Measurements from ENCODE around the gene HCN2. TPM values are rescaled to one million over a fixed set of nuclear protein-coding genes. Genes with fewer than 3 reads are reported as not detected.

HCN2 gene
- total RNA-seq, 1 donor from 2014 or later: 5.5 TPM

- H3K4me3 Mint-ChIP-seq (ENCODE audit: unreplicated experiment): no peak overlapping the region
- peaks cover 2% of the 10 kb centered on the region for H3K36me3 Mint-ChIP-seq (ENCODE audit: low read depth, unreplicated experiment)
- Histone ChIP-seq H3K27ac (ENCODE audit: low read depth, low read length) (no peak overlapping the region), H3K4me2 (ENCODE audit: low read length) (no peak overlapping the region), H3K79me2 (ENCODE audit: insufficient read depth, low read length) (peaks cover 23% of the 10 kb centered on the region), H3K4me3 (ENCODE audit: insufficient read depth, low read depth, low read length) (no peak overlapping the region), H2AFZ (ENCODE audit: low read depth, low read length) (no peak overlapping the region), H3K9me3 (ENCODE audit: insufficient read depth, low read depth, low read length) (no peaks in the 10 kb centered on the region), H3K9ac (ENCODE audit: low read length) (no peak overlapping the region), H3K4me1 (ENCODE audit: insufficient read depth, low read length) (no peaks in the 10 kb centered on the region), H4K20me1 (ENCODE audit: insufficient read depth, low read length) (peaks cover 18% of the 10 kb centered on the region), H3K27me3 (ENCODE audit: insufficient read depth, low read length) (no peaks in the 10 kb centered on the region), H3K36me3 (ENCODE audit: insufficient read depth, low read length) (no peaks in the 10 kb centered on the region)
- H3K27me3 Mint-ChIP-seq (ENCODE audit: low read depth, unreplicated experiment): no peaks in the 10 kb centered on the region
- H3K27ac Mint-ChIP-seq (ENCODE audit: unreplicated experiment): no peak overlapping the region
- TF ChIP-seq EZH2 (IDR thresholded peaks at IDR 0.05; ENCODE audit: insufficient read depth, low read length) (no peak), CTCF (IDR thresholded peaks at IDR 0.05; ENCODE audit: insufficient read depth, low read depth, low read length) (no peak)
- DNase-seq (ENCODE audit: low read depth) (no peak), FAIRE-seq (no peak)
- no peaks in the 10 kb centered on the region for H3K9me3 Mint-ChIP-seq (ENCODE audit: unreplicated experiment)
- no peaks in the 10 kb centered on the region for H3K4me1 Mint-ChIP-seq (ENCODE audit: low read depth, unreplicated experiment)
Observed at GRCh38 chr19:648305-648704, 58.6 kb downstream of the HCN2 start.

GRCh38 chr19:648904-649801, 59.5 kb downstream of the HCN2 start:
- H4K20me1 ChIP-seq (ENCODE audit: insufficient read depth, low read length): peaks cover 26% of the 10 kb centered on the region
- Mint-ChIP-seq H3K27ac (ENCODE audit: unreplicated experiment) (no peak overlapping the region), H3K4me1 (ENCODE audit: low read depth, unreplicated experiment) (no peaks in the 10 kb centered on the region), H3K4me3 (ENCODE audit: unreplicated experiment) (no peak overlapping the region), H3K36me3 (ENCODE audit: low read depth, unreplicated experiment) (peaks cover 2% of the 10 kb centered on the region), H3K9me3 (ENCODE audit: unreplicated experiment) (no peaks in the 10 kb centered on the region), H3K27me3 (ENCODE audit: low read depth, unreplicated experiment) (no peaks in the 10 kb centered on the region)
- no peak for TF ChIP-seq CTCF (IDR thresholded peaks at IDR 0.05; ENCODE audit: insufficient read depth, low read depth, low read length)
- TF ChIP-seq EZH2 (IDR thresholded peaks at IDR 0.05; ENCODE audit: insufficient read depth, low read length): no peak
- no peak overlapping the region for H2AFZ ChIP-seq (ENCODE audit: low read depth, low read length)
- no peak for DNase-seq (ENCODE audit: low read depth)
- no peak overlapping the region for H3K4me3 ChIP-seq (ENCODE audit: insufficient read depth, low read depth, low read length)
- FAIRE-seq: no peak
- no peaks in the 10 kb centered on the region for H3K9me3 ChIP-seq (ENCODE audit: insufficient read depth, low read depth, low read length)
- H3K36me3 ChIP-seq (ENCODE audit: insufficient read depth, low read length): peaks cover 2% of the 10 kb centered on the region
- no peaks in the 10 kb centered on the region for H3K4me1 ChIP-seq (ENCODE audit: insufficient read depth, low read length)
- no peak overlapping the region for H3K9ac ChIP-seq (ENCODE audit: low read length)
- H3K4me2 ChIP-seq (ENCODE audit: low read length): no peak overlapping the region
- peaks cover 31% of the 10 kb centered on the region for H3K79me2 ChIP-seq (ENCODE audit: insufficient read depth, low read length)
- H3K27me3 ChIP-seq (ENCODE audit: insufficient read depth, low read length): no peaks in the 10 kb centered on the region
- no peak overlapping the region for H3K27ac ChIP-seq (ENCODE audit: low read depth, low read length)

- Histone ChIP-seq H3K4me2 (ENCODE audit: low read length) (no peak overlapping the region), H2AFZ (ENCODE audit: low read depth, low read length) (no peak overlapping the region), H3K27me3 (ENCODE audit: insufficient read depth, low read length) (no peaks in the 10 kb centered on the region), H3K4me3 (ENCODE audit: insufficient read depth, low read depth, low read length) (no peak overlapping the region), H3K36me3 (ENCODE audit: insufficient read depth, low read length) (peaks cover 4% of the 10 kb centered on the region), H3K9ac (ENCODE audit: low read length) (no peak overlapping the region), H3K4me1 (ENCODE audit: insufficient read depth, low read length) (no peaks in the 10 kb centered on the region), H3K79me2 (ENCODE audit: insufficient read depth, low read length) (peaks cover 39% of the 10 kb centered on the region), H3K9me3 (ENCODE audit: insufficient read depth, low read depth, low read length) (no peaks in the 10 kb centered on the region), H3K27ac (ENCODE audit: low read depth, low read length) (no peak overlapping the region), H4K20me1 (ENCODE audit: insufficient read depth, low read length) (peaks cover 29% of the 10 kb centered on the region)
- Mint-ChIP-seq H3K9me3 (ENCODE audit: unreplicated experiment) (no peaks in the 10 kb centered on the region), H3K27me3 (ENCODE audit: low read depth, unreplicated experiment) (no peaks in the 10 kb centered on the region), H3K36me3 (ENCODE audit: low read depth, unreplicated experiment) (peaks cover 2% of the 10 kb centered on the region), H3K4me1 (ENCODE audit: low read depth, unreplicated experiment) (peaks cover 4% of the 10 kb centered on the region), H3K27ac (ENCODE audit: unreplicated experiment) (no peak overlapping the region), H3K4me3 (ENCODE audit: unreplicated experiment) (no peak overlapping the region)
- no peak for TF ChIP-seq CTCF (IDR thresholded peaks at IDR 0.05; ENCODE audit: insufficient read depth, low read depth, low read length)
- TF ChIP-seq EZH2 (IDR thresholded peaks at IDR 0.05; ENCODE audit: insufficient read depth, low read length): no peak
- FAIRE-seq (no peak), DNase-seq (ENCODE audit: low read depth) (no peak)
Observed at GRCh38 chr19:650121-650520, 60.4 kb downstream of the HCN2 start.
